Erythroblast (primary cell): ENCODE data around the gene SH2D7.

Experiments used
- GATA1 ChIP-seq: IDR thresholded peaks from 2 replicates; pipeline ENCODE4 v1.6.1; 2011; ENCODE audit warnings: low read depth, mild to moderate bottlenecking, control low read depth, low read length, moderate library complexity
- POLR2A ChIP-seq: IDR thresholded peaks from 2 replicates; pipeline ENCODE4 v1.6.1; 2011; ENCODE audit warnings: mild to moderate bottlenecking, low read length

DNA sequence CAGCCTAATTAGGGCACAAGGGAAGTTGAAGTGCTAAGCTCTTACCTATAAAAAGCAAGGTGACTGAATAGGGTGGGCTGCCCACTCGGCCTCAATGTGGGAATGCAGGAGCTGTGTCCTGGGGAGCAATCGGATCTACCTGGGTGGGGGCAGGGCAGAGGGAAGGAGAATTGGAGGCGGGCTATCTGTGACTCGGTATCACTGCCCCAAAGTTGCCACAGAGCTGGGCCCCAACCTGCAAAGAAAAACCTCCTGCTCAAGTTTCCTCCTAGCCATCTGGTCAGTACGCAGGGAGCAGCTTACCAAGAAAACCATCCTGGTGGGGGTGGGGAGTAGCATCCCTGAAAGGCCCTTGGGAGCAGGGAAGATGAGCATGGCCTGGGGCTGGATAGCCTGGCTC is 28.2 kb downstream of the SH2D7 start:
- TF ChIP-seq POLR2A (no peak), GATA1 (no peak)
